OCI-M2 (cell line): ENCODE measurements around the gene SPRR5.

Source experiments
- DNase-seq: peaks from one replicate; lab custom pipeline; 2025; ENCODE audit not compliant: unreplicated experiment; lab: John Stamatoyannopoulos, UW

SPRR5 gene, protein sequence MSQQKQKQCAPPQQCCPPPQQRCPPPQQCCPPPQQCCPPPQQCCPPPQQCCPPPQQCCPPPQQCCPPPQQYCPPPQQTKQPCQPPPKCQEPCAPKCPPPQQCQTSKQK

GRCh38 chr1:152946651-152947256 lies at the start of gene SPRR5:
SPRR5 (plus strand) TSS chr1:152947206; CDS start chr1:152948555, 1,349 bp downstream.
- no peak for DNase-seq

GRCh38 chr1:152899027-152899426 lies 48.0 kb upstream of the SPRR5 start:
- no peak for DNase-seq

- no peak for DNase-seq
Measured at GRCh38 chr1:152899883-152900282, 47.1 kb upstream of the SPRR5 start.

DNA sequence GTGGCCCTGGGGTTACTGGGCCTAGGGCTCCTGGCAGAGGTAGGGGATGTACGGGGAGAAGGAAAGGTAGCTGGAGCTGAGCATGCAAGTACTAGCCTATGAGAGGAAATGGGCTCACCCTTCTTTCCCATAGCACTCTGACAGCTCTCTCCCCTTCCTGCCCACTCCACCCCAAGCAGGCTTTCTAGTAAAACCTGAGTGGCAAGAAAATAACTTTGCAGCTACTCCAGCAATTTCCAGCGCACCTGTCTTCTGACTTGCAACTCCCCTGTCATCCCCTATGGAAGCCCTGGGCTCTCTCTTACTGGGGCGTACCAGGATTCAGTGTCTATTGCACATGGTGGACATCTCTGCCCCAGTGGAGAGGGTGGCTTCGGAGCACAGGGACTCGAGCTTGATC lies 45.4 kb upstream of the SPRR5 start:
- no peak for DNase-seq

DNA sequence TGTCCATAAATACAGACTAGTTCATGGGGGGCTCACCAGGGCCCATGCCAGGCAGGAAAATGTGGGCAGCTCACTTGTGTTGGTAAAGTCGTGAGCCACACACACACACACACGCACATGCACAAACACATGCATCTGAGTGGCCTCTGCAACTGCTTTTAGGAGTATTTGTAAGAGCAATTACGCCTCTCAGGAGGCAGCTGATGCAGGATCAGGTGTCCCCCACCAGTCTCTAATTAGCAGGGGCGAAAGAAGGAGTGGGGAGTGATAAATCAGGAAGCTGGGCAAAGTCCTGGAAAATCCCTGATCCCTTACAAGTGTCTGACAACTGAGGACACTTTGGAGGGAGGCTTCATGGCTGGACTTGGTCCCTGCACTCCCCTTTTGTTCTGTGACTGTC lies 44.4 kb upstream of the SPRR5 start:
- DNase-seq, result no peak

DNA sequence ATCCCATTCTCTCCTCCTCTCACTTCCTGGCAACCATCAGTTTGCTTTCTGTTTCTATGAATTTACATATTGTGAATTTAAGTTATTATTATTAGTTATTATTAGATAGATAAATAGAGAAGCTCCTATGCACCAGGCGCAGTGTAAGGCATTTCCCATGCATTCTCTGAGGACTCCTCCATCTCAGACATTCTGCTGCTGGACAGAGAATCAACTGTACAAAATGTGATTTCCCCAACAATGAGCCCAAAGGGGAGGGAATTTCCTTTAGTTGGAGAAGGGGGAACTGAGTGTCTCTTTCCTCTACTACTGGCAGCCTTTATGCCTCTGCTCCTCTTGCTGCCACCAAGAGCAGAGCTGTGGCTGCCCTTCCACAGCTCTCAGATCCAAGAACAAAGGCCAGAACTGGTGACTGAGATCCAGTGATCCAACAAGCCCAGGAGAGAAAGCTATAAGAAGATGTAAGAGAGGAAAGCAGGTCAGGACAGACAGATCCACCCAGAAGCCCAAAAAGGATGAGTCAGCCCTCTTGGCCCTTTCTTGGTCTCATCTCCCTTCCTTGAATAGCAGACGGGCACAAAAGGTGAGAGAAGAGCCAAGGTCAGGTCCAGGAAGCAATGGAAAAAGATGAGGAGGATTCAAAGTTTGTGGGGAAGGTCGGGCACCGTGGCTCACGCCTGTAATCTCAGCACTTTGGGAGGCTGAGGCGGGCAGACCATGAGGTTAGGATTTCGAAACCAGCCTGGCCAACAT lies 42.1 kb upstream of the SPRR5 start:
- DNase-seq, result no peak

GRCh38 chr1:152906023-152906565 lies 40.9 kb upstream of the SPRR5 start:
- no peak for DNase-seq

GRCh38 chr1:152907686-152908601 lies 39.1 kb upstream of the SPRR5 start, which contains the start of gene IVL:
IVL (plus strand) TSS chr1:152908546; CDS start chr1:152909798, 1,252 bp downstream.
- DNase-seq, result no peak

GRCh38 chr1:152909206-152909605 lies 37.8 kb upstream of the SPRR5 start:
- DNase-seq, result no peak

GRCh38 chr1:152912471-152912870 lies 34.5 kb upstream of the SPRR5 start:
- DNase-seq, result no peak

DNA sequence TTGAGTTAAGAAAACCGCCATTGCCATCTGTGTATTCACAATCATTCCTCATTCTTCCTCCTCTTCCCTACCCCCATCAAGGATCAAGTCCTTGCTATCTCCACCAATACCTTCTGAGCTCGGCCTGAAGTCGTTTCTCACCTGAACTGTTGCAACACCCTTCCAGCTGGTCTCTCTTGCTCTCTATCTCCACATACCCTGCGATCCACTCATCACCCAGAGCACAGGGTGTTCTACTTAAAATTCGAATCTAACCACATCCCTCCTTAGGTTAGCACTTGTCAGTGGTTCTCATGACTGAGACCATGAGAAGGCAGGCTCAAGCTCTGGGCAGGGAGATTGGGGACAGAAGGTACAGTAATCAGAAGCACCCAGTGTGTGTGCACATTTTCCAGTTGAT lies 34.1 kb upstream of the SPRR5 start:
- DNase-seq, result no peak

- DNase-seq, result no peak
Measured at GRCh38 chr1:152917794-152918193, 29.2 kb upstream of the SPRR5 start.

DNA sequence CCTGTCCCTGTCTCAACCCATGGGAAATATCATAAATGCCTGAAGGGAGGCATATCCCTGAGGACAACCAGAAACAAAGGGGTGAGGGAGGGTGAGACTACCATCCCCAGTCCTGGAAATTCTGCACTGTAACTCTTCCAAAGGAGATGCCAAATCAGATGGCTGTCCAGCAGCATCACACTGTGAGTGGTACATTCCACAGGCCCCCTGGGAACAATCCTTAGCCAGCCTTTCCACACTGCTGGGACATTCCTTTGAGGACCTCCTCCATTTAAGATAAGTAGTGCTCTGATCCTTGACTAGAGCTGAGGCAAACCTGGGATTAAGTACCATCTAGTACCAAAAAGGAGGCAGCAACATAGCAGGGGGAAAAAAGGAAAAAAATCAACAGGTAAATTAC lies 27.9 kb upstream of the SPRR5 start:
- no peak for DNase-seq

GRCh38 chr1:152924191-152924590 lies 22.8 kb upstream of the SPRR5 start:
- DNase-seq, result no peak

GRCh38 chr1:152926091-152926490 lies 20.9 kb upstream of the SPRR5 start:
- DNase-seq, result no peak

GRCh38 chr1:152928671-152929070 lies 18.3 kb upstream of the SPRR5 start:
- no peak for DNase-seq

DNA sequence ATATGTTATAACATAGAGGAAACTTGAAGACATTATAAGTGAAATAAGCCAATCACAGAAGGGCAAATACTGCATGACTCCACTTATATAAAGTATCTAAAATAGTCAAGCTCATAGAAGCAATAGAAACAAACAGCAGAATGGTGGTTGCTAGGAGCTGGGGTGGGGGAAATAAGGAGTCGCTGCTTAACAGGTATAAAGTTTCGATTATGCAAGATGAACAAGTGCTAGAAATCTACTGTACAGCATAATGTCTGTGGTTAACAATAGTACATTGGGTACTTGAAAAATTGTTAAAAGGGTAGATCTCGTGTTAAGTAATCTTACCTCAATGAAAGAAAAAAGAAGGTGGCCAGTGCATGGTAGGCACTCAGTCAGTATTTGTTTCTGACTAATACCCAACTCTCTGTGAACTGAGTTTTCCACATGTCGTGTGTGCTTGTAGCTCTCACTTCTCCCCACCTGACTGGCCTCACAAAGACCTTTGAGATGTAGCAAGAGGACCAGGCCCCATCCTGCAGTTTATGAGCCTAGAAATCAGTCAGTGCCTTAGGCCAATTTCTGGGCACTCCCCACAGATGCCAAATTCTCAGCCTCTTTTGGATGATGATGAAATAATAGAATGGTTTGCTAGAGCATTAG lies 14.7 kb upstream of the SPRR5 start:
- no peak for DNase-seq

GRCh38 chr1:152933196-152933595 lies 13.8 kb upstream of the SPRR5 start:
- DNase-seq, result no peak

- no peak for DNase-seq
Measured at GRCh38 chr1:152940614-152941013, 6.4 kb upstream of the SPRR5 start.

GRCh38 chr1:152941037-152941711 lies 5.8 kb upstream of the SPRR5 start:
- DNase-seq, result no peak
